ENCODE data around the gene REXO4.

DNA sequence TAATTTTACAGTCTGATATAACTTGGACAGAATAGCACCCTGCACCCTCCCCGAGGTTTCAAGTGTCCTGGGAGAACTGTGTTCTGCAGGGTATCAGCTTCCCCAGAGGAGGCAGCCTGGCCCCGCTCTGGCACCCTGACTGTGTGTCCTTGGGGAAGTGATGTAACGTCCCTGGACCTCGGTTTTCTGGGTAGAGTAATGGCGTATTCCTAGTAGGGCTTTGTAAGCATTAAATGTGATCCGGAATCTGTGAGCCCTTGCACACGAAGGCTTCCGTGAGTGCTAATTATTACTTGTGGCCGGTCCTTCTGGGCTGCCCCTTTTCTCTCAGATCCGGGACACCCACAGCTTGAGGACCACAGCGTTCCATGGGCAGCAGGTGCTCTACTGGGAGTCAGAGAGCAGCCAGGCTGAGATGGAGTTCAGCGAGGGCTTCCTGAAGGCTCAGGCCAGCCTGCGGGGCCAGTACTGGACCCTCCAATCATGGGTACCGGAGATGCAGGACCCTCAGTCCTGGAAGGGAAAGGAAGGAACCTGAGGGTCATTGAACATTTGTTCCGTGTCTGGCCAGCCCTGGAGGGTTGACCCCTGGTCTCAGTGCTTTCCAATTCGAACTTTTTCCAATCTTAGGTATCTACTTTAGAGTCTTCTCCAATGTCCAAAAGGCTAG lies 41.0 kb upstream of the REXO4 start:
- TF ChIP-seq ZNF232 (CRISPR knock-in tag; IDR thresholded peaks at IDR 0.05) (no peak), ESRRA (CRISPR knock-in tag; IDR thresholded peaks at IDR 0.05; ENCODE audit: borderline replicate concordance) (no peak), TP53 (CRISPR knock-in tag; IDR thresholded peaks at IDR 0.05) (no peak), ZNF138 (CRISPR knock-in tag; conservative IDR thresholded peaks at IDR 0.05) (no peak)
- TF ChIP-seq, protein P1, sequence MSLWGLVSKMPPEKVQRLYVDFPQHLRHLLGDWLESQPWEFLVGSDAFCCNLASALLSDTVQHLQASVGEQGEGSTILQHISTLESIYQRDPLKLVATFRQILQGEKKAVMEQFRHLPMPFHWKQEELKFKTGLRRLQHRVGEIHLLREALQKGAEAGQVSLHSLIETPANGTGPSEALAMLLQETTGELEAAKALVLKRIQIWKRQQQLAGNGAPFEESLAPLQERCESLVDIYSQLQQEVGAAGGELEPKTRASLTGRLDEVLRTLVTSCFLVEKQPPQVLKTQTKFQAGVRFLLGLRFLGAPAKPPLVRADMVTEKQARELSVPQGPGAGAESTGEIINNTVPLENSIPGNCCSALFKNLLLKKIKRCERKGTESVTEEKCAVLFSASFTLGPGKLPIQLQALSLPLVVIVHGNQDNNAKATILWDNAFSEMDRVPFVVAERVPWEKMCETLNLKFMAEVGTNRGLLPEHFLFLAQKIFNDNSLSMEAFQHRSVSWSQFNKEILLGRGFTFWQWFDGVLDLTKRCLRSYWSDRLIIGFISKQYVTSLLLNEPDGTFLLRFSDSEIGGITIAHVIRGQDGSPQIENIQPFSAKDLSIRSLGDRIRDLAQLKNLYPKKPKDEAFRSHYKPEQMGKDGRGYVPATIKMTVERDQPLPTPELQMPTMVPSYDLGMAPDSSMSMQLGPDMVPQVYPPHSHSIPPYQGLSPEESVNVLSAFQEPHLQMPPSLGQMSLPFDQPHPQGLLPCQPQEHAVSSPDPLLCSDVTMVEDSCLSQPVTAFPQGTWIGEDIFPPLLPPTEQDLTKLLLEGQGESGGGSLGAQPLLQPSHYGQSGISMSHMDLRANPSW (CRISPR knock-in tag; conservative IDR thresholded peaks at IDR 0.05; ENCODE audit: low read depth) = no peak
- TF ChIP-seq, protein P2, sequence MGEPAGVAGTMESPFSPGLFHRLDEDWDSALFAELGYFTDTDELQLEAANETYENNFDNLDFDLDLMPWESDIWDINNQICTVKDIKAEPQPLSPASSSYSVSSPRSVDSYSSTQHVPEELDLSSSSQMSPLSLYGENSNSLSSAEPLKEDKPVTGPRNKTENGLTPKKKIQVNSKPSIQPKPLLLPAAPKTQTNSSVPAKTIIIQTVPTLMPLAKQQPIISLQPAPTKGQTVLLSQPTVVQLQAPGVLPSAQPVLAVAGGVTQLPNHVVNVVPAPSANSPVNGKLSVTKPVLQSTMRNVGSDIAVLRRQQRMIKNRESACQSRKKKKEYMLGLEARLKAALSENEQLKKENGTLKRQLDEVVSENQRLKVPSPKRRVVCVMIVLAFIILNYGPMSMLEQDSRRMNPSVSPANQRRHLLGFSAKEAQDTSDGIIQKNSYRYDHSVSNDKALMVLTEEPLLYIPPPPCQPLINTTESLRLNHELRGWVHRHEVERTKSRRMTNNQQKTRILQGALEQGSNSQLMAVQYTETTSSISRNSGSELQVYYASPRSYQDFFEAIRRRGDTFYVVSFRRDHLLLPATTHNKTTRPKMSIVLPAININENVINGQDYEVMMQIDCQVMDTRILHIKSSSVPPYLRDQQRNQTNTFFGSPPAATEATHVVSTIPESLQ (CRISPR knock-in tag; IDR thresholded peaks at IDR 0.05) = no peak
- TF ChIP-seq, protein P3, sequence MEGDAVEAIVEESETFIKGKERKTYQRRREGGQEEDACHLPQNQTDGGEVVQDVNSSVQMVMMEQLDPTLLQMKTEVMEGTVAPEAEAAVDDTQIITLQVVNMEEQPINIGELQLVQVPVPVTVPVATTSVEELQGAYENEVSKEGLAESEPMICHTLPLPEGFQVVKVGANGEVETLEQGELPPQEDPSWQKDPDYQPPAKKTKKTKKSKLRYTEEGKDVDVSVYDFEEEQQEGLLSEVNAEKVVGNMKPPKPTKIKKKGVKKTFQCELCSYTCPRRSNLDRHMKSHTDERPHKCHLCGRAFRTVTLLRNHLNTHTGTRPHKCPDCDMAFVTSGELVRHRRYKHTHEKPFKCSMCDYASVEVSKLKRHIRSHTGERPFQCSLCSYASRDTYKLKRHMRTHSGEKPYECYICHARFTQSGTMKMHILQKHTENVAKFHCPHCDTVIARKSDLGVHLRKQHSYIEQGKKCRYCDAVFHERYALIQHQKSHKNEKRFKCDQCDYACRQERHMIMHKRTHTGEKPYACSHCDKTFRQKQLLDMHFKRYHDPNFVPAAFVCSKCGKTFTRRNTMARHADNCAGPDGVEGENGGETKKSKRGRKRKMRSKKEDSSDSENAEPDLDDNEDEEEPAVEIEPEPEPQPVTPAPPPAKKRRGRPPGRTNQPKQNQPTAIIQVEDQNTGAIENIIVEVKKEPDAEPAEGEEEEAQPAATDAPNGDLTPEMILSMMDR (IDR thresholded peaks at IDR 0.05) = no peak
- TF ChIP-seq, protein P4, sequence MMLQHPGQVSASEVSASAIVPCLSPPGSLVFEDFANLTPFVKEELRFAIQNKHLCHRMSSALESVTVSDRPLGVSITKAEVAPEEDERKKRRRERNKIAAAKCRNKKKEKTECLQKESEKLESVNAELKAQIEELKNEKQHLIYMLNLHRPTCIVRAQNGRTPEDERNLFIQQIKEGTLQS (CRISPR knock-in tag; conservative IDR thresholded peaks at IDR 0.05) = no peak
- TF ChIP-seq, protein P5, sequence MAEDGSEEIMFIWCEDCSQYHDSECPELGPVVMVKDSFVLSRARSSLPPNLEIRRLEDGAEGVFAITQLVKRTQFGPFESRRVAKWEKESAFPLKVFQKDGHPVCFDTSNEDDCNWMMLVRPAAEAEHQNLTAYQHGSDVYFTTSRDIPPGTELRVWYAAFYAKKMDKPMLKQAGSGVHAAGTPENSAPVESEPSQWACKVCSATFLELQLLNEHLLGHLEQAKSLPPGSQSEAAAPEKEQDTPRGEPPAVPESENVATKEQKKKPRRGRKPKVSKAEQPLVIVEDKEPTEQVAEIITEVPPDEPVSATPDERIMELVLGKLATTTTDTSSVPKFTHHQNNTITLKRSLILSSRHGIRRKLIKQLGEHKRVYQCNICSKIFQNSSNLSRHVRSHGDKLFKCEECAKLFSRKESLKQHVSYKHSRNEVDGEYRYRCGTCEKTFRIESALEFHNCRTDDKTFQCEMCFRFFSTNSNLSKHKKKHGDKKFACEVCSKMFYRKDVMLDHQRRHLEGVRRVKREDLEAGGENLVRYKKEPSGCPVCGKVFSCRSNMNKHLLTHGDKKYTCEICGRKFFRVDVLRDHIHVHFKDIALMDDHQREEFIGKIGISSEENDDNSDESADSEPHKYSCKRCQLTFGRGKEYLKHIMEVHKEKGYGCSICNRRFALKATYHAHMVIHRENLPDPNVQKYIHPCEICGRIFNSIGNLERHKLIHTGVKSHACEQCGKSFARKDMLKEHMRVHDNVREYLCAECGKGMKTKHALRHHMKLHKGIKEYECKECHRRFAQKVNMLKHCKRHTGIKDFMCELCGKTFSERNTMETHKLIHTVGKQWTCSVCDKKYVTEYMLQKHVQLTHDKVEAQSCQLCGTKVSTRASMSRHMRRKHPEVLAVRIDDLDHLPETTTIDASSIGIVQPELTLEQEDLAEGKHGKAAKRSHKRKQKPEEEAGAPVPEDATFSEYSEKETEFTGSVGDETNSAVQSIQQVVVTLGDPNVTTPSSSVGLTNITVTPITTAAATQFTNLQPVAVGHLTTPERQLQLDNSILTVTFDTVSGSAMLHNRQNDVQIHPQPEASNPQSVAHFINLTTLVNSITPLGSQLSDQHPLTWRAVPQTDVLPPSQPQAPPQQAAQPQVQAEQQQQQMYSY (CRISPR knock-in tag; IDR thresholded peaks at IDR 0.05) = no peak
- TF ChIP-seq, protein P6, sequence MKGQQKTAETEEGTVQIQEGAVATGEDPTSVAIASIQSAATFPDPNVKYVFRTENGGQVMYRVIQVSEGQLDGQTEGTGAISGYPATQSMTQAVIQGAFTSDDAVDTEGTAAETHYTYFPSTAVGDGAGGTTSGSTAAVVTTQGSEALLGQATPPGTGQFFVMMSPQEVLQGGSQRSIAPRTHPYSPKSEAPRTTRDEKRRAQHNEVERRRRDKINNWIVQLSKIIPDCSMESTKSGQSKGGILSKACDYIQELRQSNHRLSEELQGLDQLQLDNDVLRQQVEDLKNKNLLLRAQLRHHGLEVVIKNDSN (CRISPR knock-in tag; IDR thresholded peaks at IDR 0.05) = no peak
- TF ChIP-seq, protein P7, sequence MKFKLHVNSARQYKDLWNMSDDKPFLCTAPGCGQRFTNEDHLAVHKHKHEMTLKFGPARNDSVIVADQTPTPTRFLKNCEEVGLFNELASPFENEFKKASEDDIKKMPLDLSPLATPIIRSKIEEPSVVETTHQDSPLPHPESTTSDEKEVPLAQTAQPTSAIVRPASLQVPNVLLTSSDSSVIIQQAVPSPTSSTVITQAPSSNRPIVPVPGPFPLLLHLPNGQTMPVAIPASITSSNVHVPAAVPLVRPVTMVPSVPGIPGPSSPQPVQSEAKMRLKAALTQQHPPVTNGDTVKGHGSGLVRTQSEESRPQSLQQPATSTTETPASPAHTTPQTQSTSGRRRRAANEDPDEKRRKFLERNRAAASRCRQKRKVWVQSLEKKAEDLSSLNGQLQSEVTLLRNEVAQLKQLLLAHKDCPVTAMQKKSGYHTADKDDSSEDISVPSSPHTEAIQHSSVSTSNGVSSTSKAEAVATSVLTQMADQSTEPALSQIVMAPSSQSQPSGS (CRISPR knock-in tag; IDR thresholded peaks at IDR 0.05; ENCODE audit: borderline replicate concordance, low read depth) = no peak
- TF ChIP-seq, protein P8, sequence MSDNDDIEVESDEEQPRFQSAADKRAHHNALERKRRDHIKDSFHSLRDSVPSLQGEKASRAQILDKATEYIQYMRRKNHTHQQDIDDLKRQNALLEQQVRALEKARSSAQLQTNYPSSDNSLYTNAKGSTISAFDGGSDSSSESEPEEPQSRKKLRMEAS (CRISPR knock-in tag; IDR thresholded peaks at IDR 0.05) = no peak
